ENCODE measurements around the gene SULT2B1.

Gene SULT2B1

GRCh38 chr19:48633148-48634035, 81.4 kb downstream of the SULT2B1 start:
- H3K27me3 ChIP-seq (ENCODE audit: control insufficient read depth in 5 of 5, insufficient read depth in 4 of 5, low read length in 5 of 5), result no peaks in the 10 kb centered on the region
- H3K36me3 ChIP-seq (ENCODE audit: control insufficient read depth in 5 of 5, insufficient read depth in 5 of 5, low read length in 5 of 5), result peaks cover 0 to 28% (median 13%) of the 10 kb centered on the region in 5 donors
- peak overlapping the region in 4 of 5 donors; percentile 28 to 59 (median 50) for H3K9ac ChIP-seq (ENCODE audit: low read length in 5 of 5)
- H3K27ac ChIP-seq (ENCODE audit: low read depth, low read length), result peak overlapping the region; percentile 91
- peak overlapping the region in 4 of 5 donors; percentile 12 to 70 (median 66) for H3K4me3 ChIP-seq (ENCODE audit: low read depth in 1 of 5, low read length in 5 of 5)
- H3K4me1 ChIP-seq (ENCODE audit: control insufficient read depth in 5 of 5, insufficient read depth in 5 of 5, low read length in 5 of 5), result peaks cover 9 to 71% (median 68%) of the 10 kb centered on the region in 5 donors
- H3K9me3 ChIP-seq (ENCODE audit: control insufficient read depth in 5 of 5, low read length in 5 of 5), result no peaks in the 10 kb centered on the region

GRCh38 chr19:48634036-48634342, 82.0 kb downstream of the SULT2B1 start:
- H3K36me3 ChIP-seq (ENCODE audit: control insufficient read depth in 5 of 5, insufficient read depth in 5 of 5, low read length in 5 of 5), result peaks cover 0 to 28% (median 13%) of the 10 kb centered on the region in 5 donors
- no peaks in the 10 kb centered on the region for H3K9me3 ChIP-seq (ENCODE audit: control insufficient read depth in 5 of 5, low read length in 5 of 5)
- peak overlapping the region; percentile 7 to 70 (median 65) for H3K4me3 ChIP-seq (ENCODE audit: low read depth in 1 of 5, low read length in 5 of 5)
- peak overlapping the region; percentile 91 for H3K27ac ChIP-seq (ENCODE audit: low read depth, low read length)
- peaks cover 14 to 75% (median 71%) of the 10 kb centered on the region in 5 donors for H3K4me1 ChIP-seq (ENCODE audit: control insufficient read depth in 5 of 5, insufficient read depth in 5 of 5, low read length in 5 of 5)
- H3K9ac ChIP-seq (ENCODE audit: low read length in 5 of 5), result peak overlapping the region in 3 of 5 donors; percentile 21 to 59 (median 53)
- no peaks in the 10 kb centered on the region for H3K27me3 ChIP-seq (ENCODE audit: control insufficient read depth in 5 of 5, insufficient read depth in 4 of 5, low read length in 5 of 5)

- peak overlapping the region; percentile 91 for H3K27ac ChIP-seq (ENCODE audit: low read depth, low read length)
- peak overlapping the region; percentile 60 to 70 (median 65) for H3K4me3 ChIP-seq (ENCODE audit: low read depth in 1 of 5, low read length in 5 of 5)
- H3K9ac ChIP-seq (ENCODE audit: low read length in 5 of 5), result peak overlapping the region; percentile 54 to 81 (median 70)
- peaks cover 16 to 78% (median 73%) of the 10 kb centered on the region in 5 donors for H3K4me1 ChIP-seq (ENCODE audit: control insufficient read depth in 5 of 5, insufficient read depth in 5 of 5, low read length in 5 of 5)
- H3K9me3 ChIP-seq (ENCODE audit: control insufficient read depth in 5 of 5, low read length in 5 of 5), result no peaks in the 10 kb centered on the region
- peaks cover 0 to 23% (median 13%) of the 10 kb centered on the region in 5 donors for H3K36me3 ChIP-seq (ENCODE audit: control insufficient read depth in 5 of 5, insufficient read depth in 5 of 5, low read length in 5 of 5)
- H3K27me3 ChIP-seq (ENCODE audit: control insufficient read depth in 5 of 5, insufficient read depth in 4 of 5, low read length in 5 of 5), result no peaks in the 10 kb centered on the region
Observed at GRCh38 chr19:48634424-48635262, 82.7 kb downstream of the SULT2B1 start.

GRCh38 chr19:48635263-48635965, 83.4 kb downstream of the SULT2B1 start:
- Histone ChIP-seq H3K36me3 (ENCODE audit: control insufficient read depth in 5 of 5, insufficient read depth in 5 of 5, low read length in 5 of 5) (peaks cover 0 to 17% (median 13%) of the 10 kb centered on the region in 5 donors), H3K27ac (ENCODE audit: low read depth, low read length) (peak overlapping the region; percentile 91), H3K27me3 (ENCODE audit: control insufficient read depth in 5 of 5, insufficient read depth in 4 of 5, low read length in 5 of 5) (no peaks in the 10 kb centered on the region), H3K9ac (ENCODE audit: low read length in 5 of 5) (peak overlapping the region; percentile 68 to 89 (median 79)), H3K9me3 (ENCODE audit: control insufficient read depth in 5 of 5, low read length in 5 of 5) (no peaks in the 10 kb centered on the region), H3K4me3 (ENCODE audit: low read depth in 1 of 5, low read length in 5 of 5) (peak overlapping the region; percentile 83 to 94 (median 90)), H3K4me1 (ENCODE audit: control insufficient read depth in 5 of 5, insufficient read depth in 5 of 5, low read length in 5 of 5) (peaks cover 16 to 71% (median 67%) of the 10 kb centered on the region in 5 donors)

GRCh38 chr19:48635966-48636858, 84.2 kb downstream of the SULT2B1 start:
- peak overlapping the region; percentile 83 to 94 (median 90) for H3K4me3 ChIP-seq (ENCODE audit: low read depth in 1 of 5, low read length in 5 of 5)
- H3K27ac ChIP-seq (ENCODE audit: low read depth, low read length), result peak overlapping the region; percentile 91
- peak overlapping the region in 4 of 5 donors; percentile 68 to 89 (median 74) for H3K9ac ChIP-seq (ENCODE audit: low read length in 5 of 5)
- peaks cover 0 to 12% (median 9%) of the 10 kb centered on the region in 5 donors for H3K36me3 ChIP-seq (ENCODE audit: control insufficient read depth in 5 of 5, insufficient read depth in 5 of 5, low read length in 5 of 5)
- peaks cover 16 to 63% (median 59%) of the 10 kb centered on the region in 5 donors for H3K4me1 ChIP-seq (ENCODE audit: control insufficient read depth in 5 of 5, insufficient read depth in 5 of 5, low read length in 5 of 5)
- H3K27me3 ChIP-seq (ENCODE audit: control insufficient read depth in 5 of 5, insufficient read depth in 4 of 5, low read length in 5 of 5), result no peaks in the 10 kb centered on the region
- H3K9me3 ChIP-seq (ENCODE audit: control insufficient read depth in 5 of 5, low read length in 5 of 5), result no peaks in the 10 kb centered on the region

GRCh38 chr19:48636859-48637448, 85.0 kb downstream of the SULT2B1 start, which contains the start of gene DBP:
DBP (minus strand) TSS chr19:48637379; CDS start chr19:48636994, 385 bp downstream.
- peaks cover 0 to 8% (median 6%) of the 10 kb centered on the region in 5 donors for H3K36me3 ChIP-seq (ENCODE audit: control insufficient read depth in 5 of 5, insufficient read depth in 5 of 5, low read length in 5 of 5)
- peaks cover 16 to 60% (median 56%) of the 10 kb centered on the region in 5 donors for H3K4me1 ChIP-seq (ENCODE audit: control insufficient read depth in 5 of 5, insufficient read depth in 5 of 5, low read length in 5 of 5)
- no peaks in the 10 kb centered on the region for H3K27me3 ChIP-seq (ENCODE audit: control insufficient read depth in 5 of 5, insufficient read depth in 4 of 5, low read length in 5 of 5)
- H3K9ac ChIP-seq (ENCODE audit: low read length in 5 of 5), result peak within 1 kb of the TSS; percentile 64 to 89 (median 79)
- H3K27ac ChIP-seq (ENCODE audit: low read depth, low read length), result peak within 1 kb of the TSS; percentile 91
- no peaks in the 10 kb centered on the region for H3K9me3 ChIP-seq (ENCODE audit: control insufficient read depth in 5 of 5, low read length in 5 of 5)
- H3K4me3 ChIP-seq (ENCODE audit: low read depth in 1 of 5, low read length in 5 of 5), result peak within 1 kb of the TSS; percentile 83 to 94 (median 90)

GRCh38 chr19:48637449-48637947, 85.5 kb downstream of the SULT2B1 start:
- peaks cover 16 to 59% (median 54%) of the 10 kb centered on the region in 5 donors for H3K4me1 ChIP-seq (ENCODE audit: control insufficient read depth in 5 of 5, insufficient read depth in 5 of 5, low read length in 5 of 5)
- peak overlapping the region; percentile 59 to 84 (median 79) for H3K9ac ChIP-seq (ENCODE audit: low read length in 5 of 5)
- no peaks in the 10 kb centered on the region for H3K27me3 ChIP-seq (ENCODE audit: control insufficient read depth in 5 of 5, insufficient read depth in 4 of 5, low read length in 5 of 5)
- no peaks in the 10 kb centered on the region for H3K9me3 ChIP-seq (ENCODE audit: control insufficient read depth in 5 of 5, low read length in 5 of 5)
- H3K27ac ChIP-seq (ENCODE audit: low read depth, low read length), result peak overlapping the region; percentile 91
- H3K36me3 ChIP-seq (ENCODE audit: control insufficient read depth in 5 of 5, insufficient read depth in 5 of 5, low read length in 5 of 5), result peaks cover 0 to 7% (median 4%) of the 10 kb centered on the region in 5 donors
- peak overlapping the region; percentile 80 to 94 (median 86) for H3K4me3 ChIP-seq (ENCODE audit: low read depth in 1 of 5, low read length in 5 of 5)

- Histone ChIP-seq H3K27ac (ENCODE audit: low read depth, low read length) (peak overlapping the region; percentile 91), H3K27me3 (ENCODE audit: control insufficient read depth in 5 of 5, insufficient read depth in 4 of 5, low read length in 5 of 5) (no peaks in the 10 kb centered on the region), H3K4me3 (ENCODE audit: low read depth in 1 of 5, low read length in 5 of 5) (peak overlapping the region; percentile 70 to 90 (median 83)), H3K4me1 (ENCODE audit: control insufficient read depth in 5 of 5, insufficient read depth in 5 of 5, low read length in 5 of 5) (peaks cover 14 to 52% (median 47%) of the 10 kb centered on the region in 5 donors), H3K36me3 (ENCODE audit: control insufficient read depth in 5 of 5, insufficient read depth in 5 of 5, low read length in 5 of 5) (no peaks in the 10 kb centered on the region), H3K9ac (ENCODE audit: low read length in 5 of 5) (peak overlapping the region; percentile 59 to 84 (median 77)), H3K9me3 (ENCODE audit: control insufficient read depth in 5 of 5, low read length in 5 of 5) (no peaks in the 10 kb centered on the region)
Observed at GRCh38 chr19:48637948-48638830, 86.2 kb downstream of the SULT2B1 start.
